ENCODE results near the gene MARS1. TPM values are rescaled to one million over a fixed set of nuclear protein-coding genes. Genes with fewer than 3 reads are reported as not detected.

Gene MARS1
- total and polyA plus RNA-seq, 2 experiments from 2014 or later = 266 to 351 TPM

GRCh38 chr12:57522011-57522886, 34.4 kb downstream of the MARS1 start, which contains the start of gene MBD6 (continued):
- TF ChIP-seq REST (IDR thresholded peaks at IDR 0.05; ENCODE audit: unreplicated experiment) (no peak), NANOG (IDR thresholded peaks at IDR 0.05; ENCODE audit: borderline replicate concordance) (no peak)

DNA sequence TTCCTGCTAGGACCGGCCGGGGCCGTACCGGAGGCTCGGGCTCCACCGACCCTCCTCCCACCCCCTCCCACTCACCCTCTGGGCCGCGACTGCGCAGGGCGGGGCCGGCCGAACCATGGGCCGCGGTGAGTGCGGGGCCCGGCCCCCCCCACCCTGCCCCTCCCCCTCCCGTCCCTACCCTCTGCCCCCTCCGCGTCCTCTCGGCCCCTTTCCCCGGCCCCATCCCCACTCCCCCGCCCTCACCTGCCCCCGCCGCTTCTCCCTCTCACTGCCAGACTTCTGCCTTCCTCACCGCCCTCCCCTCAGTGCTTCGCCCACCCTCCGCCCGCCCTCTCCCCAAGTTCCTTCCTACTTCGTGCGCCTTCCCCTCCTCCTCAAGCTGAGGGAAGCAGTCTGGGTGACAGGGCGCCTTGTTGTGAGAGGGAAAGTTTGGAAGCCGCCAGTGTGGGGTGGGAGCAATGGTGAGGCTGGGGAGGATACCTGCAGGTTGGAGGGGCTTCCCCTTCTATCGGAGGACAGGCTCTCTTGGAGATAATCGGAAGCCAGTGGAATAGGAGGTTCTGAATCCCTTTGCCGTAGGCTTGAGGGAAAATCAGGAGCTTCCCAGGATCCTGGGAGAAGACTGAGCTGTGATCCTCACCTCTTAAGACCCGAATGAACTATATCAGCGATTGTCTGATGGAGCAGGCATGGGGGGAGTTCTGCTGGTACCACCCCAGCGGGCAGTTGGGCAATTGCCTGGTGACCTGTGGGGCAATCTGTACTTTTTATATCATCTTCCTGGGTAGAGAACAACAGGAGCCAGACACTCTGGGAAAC, 35.2 kb downstream of the MARS1 start:
- Histone ChIP-seq H3K4me1 (ENCODE audit: insufficient read depth) (peaks cover 40% of the 10 kb centered on the region), H3K4me2 (peak overlapping the region; percentile 94), H3K9me2 (ENCODE audit: insufficient read depth) (no peaks in the 10 kb centered on the region), H3K27me3 (ENCODE audit: insufficient read depth) (no peaks in the 10 kb centered on the region), H3K36me3 (ENCODE audit: insufficient read depth) (no peaks in the 10 kb centered on the region; the same call in 1 of the 2 replicates), H3K27ac (ENCODE audit: low read depth) (peak overlapping the region; percentile 78), H3K79me2 (replicated peaks; ENCODE audit: insufficient read depth) (peaks cover 20% of the 10 kb centered on the region), H4K20me1 (replicated peaks; ENCODE audit: insufficient read depth) (peaks cover 27% of the 10 kb centered on the region), H3F3A (replicated peaks; ENCODE audit: low read depth) (peaks cover 47% of the 10 kb centered on the region), H3K4me3 (peak overlapping the region; percentile 82), H2AFZ (no peak overlapping the region)
- peaks cover 45% of the 10 kb centered on the region for H3K27me3 Mint-ChIP-seq (ENCODE audit: insufficient read depth, low read depth, poor library complexity)
- peaks cover 51% of the 10 kb centered on the region for H3K4me1 Mint-ChIP-seq
- no peaks in the 10 kb centered on the region; the same call in 2 of the 3 replicates for H3K9me3 Mint-ChIP-seq
- ATAC-seq (peak; percentile 5), DNase-seq (ENCODE audit: low spot score) (peak; percentile 82)
- peak overlapping the region; percentile 92 for H3K4me3 Mint-ChIP-seq
- peaks cover 29% of the 10 kb centered on the region for H3K36me3 Mint-ChIP-seq (ENCODE audit: low read depth)
- peak overlapping the region; percentile 87 for H3K27ac Mint-ChIP-seq
- no peak for TF ChIP-seq EZH2phosphoT487 (IDR thresholded peaks at IDR 0.05; ENCODE audit: unreplicated experiment)
- TF ChIP-seq JUNB (IDR thresholded peaks at IDR 0.05; ENCODE audit: unreplicated experiment) = no peak
- TF ChIP-seq REST (IDR thresholded peaks at IDR 0.05; ENCODE audit: unreplicated experiment) = no peak
- TF ChIP-seq CREB1 (CRISPR knock-in tag; IDR thresholded peaks at IDR 0.05; ENCODE audit: low read depth) = no peak
- TF ChIP-seq STAT1 (IDR thresholded peaks at IDR 0.05; ENCODE audit: unreplicated experiment) = no peak
- no peak for TF ChIP-seq ZNF331 (CRISPR knock-in tag; IDR thresholded peaks at IDR 0.05; ENCODE audit: low read depth)
- TF ChIP-seq POLR2AphosphoS5 (IDR thresholded peaks at IDR 0.05; ENCODE audit: low read depth) = no peak

Measured in GM23338 (cell line).